WTC11 (cell line): Measurements from ENCODE around the gene CGB5.

Experiments
- ATF2 ChIP-seq: sonication (generic); formaldehyde crosslinking; IDR thresholded peaks from 2 replicates; pipeline ENCODE4 v1.8.1; 2022; ENCODE audit warnings: low read depth, missing genetic modification reagents, borderline replicate concordance
- CTCF ChIP-seq: fragments of 200-600 bp; IDR thresholded peaks from 2 replicates; pipeline ENCODE4 v1.8.0; 2022; ENCODE audit warnings: antibody characterized with exemption
- GABPB1 ChIP-seq: sonication (generic); formaldehyde crosslinking; IDR thresholded peaks from 2 replicates; pipeline ENCODE4 v1.8.1; 2023; ENCODE audit warnings: mild to moderate bottlenecking, missing genetic modification reagents
- MYBL2 ChIP-seq: sonication (generic); formaldehyde crosslinking; IDR thresholded peaks from 2 replicates; pipeline ENCODE4 v1.8.1; 2023; ENCODE audit warnings: mild to moderate bottlenecking, moderate library complexity, missing genetic modification reagents
- NR2C2 ChIP-seq: sonication (generic); formaldehyde crosslinking; IDR thresholded peaks from 2 replicates; pipeline ENCODE4 v1.8.0; 2022; ENCODE audit warnings: mild to moderate bottlenecking, missing genetic modification reagents
- ZBTB21 ChIP-seq: sonication (generic); formaldehyde crosslinking; IDR thresholded peaks from 2 replicates; pipeline ENCODE4 v1.8.1; 2023; ENCODE audit warnings: mild to moderate bottlenecking, missing genetic modification reagents, borderline replicate concordance
- ZNF232 ChIP-seq: sonication (generic); formaldehyde crosslinking; IDR thresholded peaks from 2 replicates; pipeline ENCODE4 v1.8.0; 2022; ENCODE audit warnings: mild to moderate bottlenecking, missing genetic modification reagents

GRCh38 chr19:49017041-49017665, 26.5 kb upstream of the CGB5 start, which contains the start of gene LHB:
- TF ChIP-seq ATF2 (CRISPR knock-in tag), result no peak
- TF ChIP-seq NR2C2, result no peak
- TF ChIP-seq CTCF, result no peak
- no peak for TF ChIP-seq MYBL2
- TF ChIP-seq GABPB1 (CRISPR knock-in tag), result no peak
- no peak for TF ChIP-seq ZBTB21
- no peak for TF ChIP-seq ZNF232 (CRISPR knock-in tag)
